GM12878 (cell line): ENCODE measurements around the gene NRAS. TPM values are rescaled to one million over a fixed set of nuclear protein-coding genes. Genes with fewer than 3 reads are reported as not detected.

Experiments
- ATAC-seq: fragments of 200-7000 bp; cut with Tn5 transposase; 3 replicates; pipeline ENCODE4 v1.9.1; 2020; ENCODE audit warnings: mild to moderate bottlenecking, moderate library complexity
- BruUV-seq: library from RNA; stranded (reverse); fragments of 400-500 nt; replicated peaks from 2 replicates; lab custom pipeline; 2021; lab: Mats Ljungman, UMichigan
- CTCF ChIA-PET: fragments of 300-600 bp; sonication (Branson Sonifier 250); formaldehyde crosslinking; extraction: SDS; loops from one replicate; lab custom pipeline; 2021; ENCODE audit warnings: inconsistent platforms; lab: Yijun Ruan, JAX
- POLR2A ChIA-PET: fragments of 350-600 bp; formaldehyde crosslinking; extraction: SDS; loops from one replicate; lab custom pipeline; 2021; ENCODE audit warnings: inconsistent platforms; lab: Charles Lee
- RAD21 ChIA-PET: fragments of 300-600 bp; sonication (Branson Sonifier 250); formaldehyde crosslinking; loops from one replicate; lab custom pipeline; 2023; ENCODE audit warnings: antibody characterized with exemption; ENCODE audit not compliant: unreplicated experiment; lab: Charles Lee
- SMC1A ChIA-PET: fragments of 300-600 bp; sonication (Branson Sonifier 250); formaldehyde crosslinking; loops from one replicate; lab custom pipeline; 2023; ENCODE audit not compliant: unreplicated experiment, uncharacterized antibody; lab: Charles Lee
- DNase-seq: peaks from one replicate; pipeline ENCODE4 v3.0.0-alpha.2; 2011; ENCODE audit warnings: low read depth, low spot score
- FAIRE-seq: peaks from 3 replicates; lab custom pipeline; 2011; peaks lifted over from hg19 to GRCh38; lab: Jason Lieb, UNC
- H2AFZ ChIP-seq: 2 replicates; pipeline ENCODE4 v1.6.0; 2011; ENCODE audit warnings: low read depth, low read length, control low read depth; ENCODE audit not compliant: control insufficient read depth
- H3K27ac ChIP-seq: 2 replicates; pipeline ENCODE4 v1.5.1; 2011; ENCODE audit warnings: control low read depth; ENCODE audit not compliant: control insufficient read depth, insufficient read depth
- H3K27me3 ChIP-seq, 2 experiments: replicated peaks in 1 of 2; 2 replicates each; pipeline versions ENCODE4 v1.6.0 to v1.6.1; 2011; ENCODE audit warnings: low read length in 1 of 2; ENCODE audit not compliant: control insufficient read depth in 2 of 2, insufficient read depth in 2 of 2
- H3K36me3 ChIP-seq, 2 experiments: 2 replicates each; pipeline ENCODE4 v1.5.1; 2011; ENCODE audit warnings: low read length in 1 of 2; ENCODE audit not compliant: control insufficient read depth in 2 of 2, insufficient read depth in 2 of 2
- H3K4me1 ChIP-seq: 2 replicates; pipeline ENCODE4 v1.6.1; 2011; ENCODE audit warnings: mild to moderate bottlenecking, low read length, moderate library complexity, mixed read lengths; ENCODE audit not compliant: control insufficient read depth, insufficient read depth
- H3K4me2 ChIP-seq: 2 replicates; pipeline ENCODE4 v1.6.0; 2011; ENCODE audit warnings: control low read depth; ENCODE audit not compliant: control insufficient read depth, insufficient read depth
- H3K4me3 ChIP-seq: fragments of 200-600 bp; sonication (generic); 2 replicates; pipeline ENCODE4 v1.5.1; 2016
- H3K79me2 ChIP-seq: 2 replicates; pipeline ENCODE4 v1.6.0; 2011; ENCODE audit warnings: low read length; ENCODE audit not compliant: control insufficient read depth, insufficient read depth
- H3K9ac ChIP-seq: 2 replicates; pipeline ENCODE4 v1.8.0; 2011; ENCODE audit warnings: low read length, control low read depth, mixed read lengths; ENCODE audit not compliant: control insufficient read depth, insufficient read depth
- H3K9me3 ChIP-seq: replicated peaks from 3 replicates; pipeline ENCODE4 v1.5.1; 2011; ENCODE audit warnings: mild to moderate bottlenecking, low read length; ENCODE audit not compliant: control insufficient read depth, insufficient read depth
- H4K20me1 ChIP-seq: 2 replicates; pipeline ENCODE4 v1.6.0; 2011; ENCODE audit not compliant: control insufficient read depth, insufficient read depth
- BCLAF1 ChIP-seq: fragments of 450-650 bp; IDR thresholded peaks from 2 replicates; pipeline ENCODE4 v1.6.1; 2017; ENCODE audit warnings: antibody characterized with exemption, mild to moderate bottlenecking, moderate library complexity
- CBFB ChIP-seq: IDR thresholded peaks from 2 replicates; pipeline ENCODE4 v1.6.1; 2016; ENCODE audit warnings: antibody characterized with exemption, low read depth
- CBX3 ChIP-seq: fragments of 200-600 bp; sonication (generic); IDR thresholded peaks from 2 replicates; pipeline ENCODE4 v1.6.1; 2016; ENCODE audit warnings: low read depth, borderline replicate concordance
- CBX5 ChIP-seq: sonication (generic); IDR thresholded peaks from 2 replicates; pipeline ENCODE4 v1.6.1; 2016; ENCODE audit warnings: low read depth, moderate library complexity, mild to moderate bottlenecking, inconsistent platforms
- MYC ChIP-seq: IDR thresholded peaks from 2 replicates; pipeline ENCODE4 v1.6.1; 2011; ENCODE audit warnings: mild to moderate bottlenecking, low read length, moderate library complexity, inconsistent platforms; ENCODE audit not compliant: insufficient read depth, insufficient replicate concordance, insufficient read length, severe bottlenecking
- STAT1 ChIP-seq: fragments of 450-650 bp; conservative IDR thresholded peaks from 2 replicates; pipeline ENCODE4 v1.6.1; 2014; ENCODE audit warnings: antibody characterized with exemption, mild to moderate bottlenecking
- TBL1XR1 ChIP-seq: IDR thresholded peaks from 2 replicates; pipeline ENCODE4 v1.6.1; 2012; ENCODE audit warnings: low read depth, low read length, improper control_type of control experiment
- WGBS: methylation state at CpG from one replicate; pipeline ENCODE4 v1.1.6; 2016; ENCODE audit warnings: low lambda C conversion rate; ENCODE audit not compliant: insufficient replicate concordance, insufficient coverage; ENCODE audit errors: missing lambda C conversion rate; 5-methylcytosine and 5-hydroxymethylcytosine counted together
- in situ Hi-C: fragments of 300-500 bp; cut with MboI; formaldehyde crosslinking; loops from 9 replicates; pipeline ENCODE4 v1.14.3; 2018; ENCODE audit warnings: mixed read lengths
- intact Hi-C: fragments of 100-400 bp; cut with micrococcal nuclease; formaldehyde crosslinking; loops from one replicate; pipeline ENCODE4 v1.14.2; 2022; ENCODE audit not compliant: unreplicated experiment
- polyA plus RNA-seq, 11 experiments: library from polyadenylated mRNA; depleted of rRNA in 4 of 11; unstranded in 6 of 11; stranded (reverse) in 5 of 11; fragments of >200 nt; fragmentation: Nextera tagmentation in 4 of 11; fragmentation: Illumina TruSeq in 1 of 11; extraction: Ambion mirVana in 4 of 11; extraction: Trizol in 1 of 11; gene quantifications; 1 replicate in 1 of 11; 2 replicates in 10 of 11; pipeline versions ENCODE4 v1.2.1 to v1.2.3, GENCODE V29; 2011 to 2016; ENCODE audit warnings: inconsistent platforms in 2 of 11, missing spikeins in 2 of 11, low read depth in 1 of 11
- total RNA-seq, 4 experiments: library from RNA; depleted of rRNA in 3 of 4; stranded (reverse); fragments of >200 nt in 3 of 4; fragmentation: Illumina TruSeq in 1 of 4; extraction: Trizol in 1 of 4; gene quantifications; 2 replicates each; pipeline versions ENCODE4 v1.2.1 to v1.2.3, GENCODE V29; 2013 to 2021
- TF ChIP-seq, protein P1 (sequence below): fragments of 450-650 bp; IDR thresholded peaks from 2 replicates; pipeline ENCODE4 v1.6.1; 2016; ENCODE audit warnings: mild to moderate bottlenecking

NRAS gene
- total and polyA plus RNA-seq, 10 of the 15 experiments (the other 5 are each of a cell fraction or from before 2014, with no cell fraction given): 31.7 to 73.2 (median 66.2) TPM

DNA sequence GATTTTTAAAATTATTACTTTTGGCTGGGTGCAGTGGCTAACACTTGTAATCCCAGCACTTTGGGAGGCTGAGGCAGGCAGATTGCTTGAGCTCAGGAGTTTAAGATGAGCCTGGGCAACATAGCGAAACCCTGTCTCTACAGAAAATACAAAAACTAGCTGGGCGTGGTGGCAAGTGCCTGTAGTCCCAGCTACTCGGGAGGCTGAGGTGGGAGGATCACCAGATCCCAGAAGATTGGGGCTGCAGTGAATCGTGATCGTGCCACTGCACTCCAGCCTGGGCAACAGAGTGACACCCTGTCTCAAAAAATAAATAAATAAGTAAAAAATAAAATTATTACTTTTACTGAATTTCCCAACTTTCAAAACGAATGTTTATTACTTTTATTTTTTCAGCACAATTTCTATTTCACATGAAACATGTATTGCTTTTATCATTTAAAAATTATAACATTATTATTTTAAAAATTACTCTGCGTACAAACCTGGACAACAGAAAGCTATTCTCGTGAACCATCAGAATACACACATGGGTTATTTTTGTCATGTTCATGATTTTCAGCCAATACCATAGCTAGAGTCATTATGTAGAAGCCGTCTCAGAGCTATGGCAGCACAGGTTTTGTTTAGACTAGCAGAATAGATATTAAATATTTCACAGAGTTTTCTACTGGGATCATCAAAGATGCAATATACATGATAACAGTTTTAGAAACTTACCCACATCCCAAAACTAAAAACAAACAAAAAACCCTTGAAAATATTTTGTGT, 21.8 kb downstream of the NRAS start:
- WGBS: 45% methylated on average over 9 of the region's 9 CpGs

More for the DNA sequence above, 21.8 kb downstream of the NRAS start:
- no TSS peak for BruUV-seq
- no peak overlapping the region for H3K4me2 ChIP-seq
- intact Hi-C loops (no loop called here), in situ Hi-C loops (no loop called here)
- DNase-seq (no peak), FAIRE-seq (no peak), ATAC-seq (no peak)
- no peak for TF ChIP-seq BCLAF1
- no peak for TF ChIP-seq STAT1
- TF ChIP-seq CBX3: no peak
- no peak for TF ChIP-seq CBFB
- TF ChIP-seq, protein P1, sequence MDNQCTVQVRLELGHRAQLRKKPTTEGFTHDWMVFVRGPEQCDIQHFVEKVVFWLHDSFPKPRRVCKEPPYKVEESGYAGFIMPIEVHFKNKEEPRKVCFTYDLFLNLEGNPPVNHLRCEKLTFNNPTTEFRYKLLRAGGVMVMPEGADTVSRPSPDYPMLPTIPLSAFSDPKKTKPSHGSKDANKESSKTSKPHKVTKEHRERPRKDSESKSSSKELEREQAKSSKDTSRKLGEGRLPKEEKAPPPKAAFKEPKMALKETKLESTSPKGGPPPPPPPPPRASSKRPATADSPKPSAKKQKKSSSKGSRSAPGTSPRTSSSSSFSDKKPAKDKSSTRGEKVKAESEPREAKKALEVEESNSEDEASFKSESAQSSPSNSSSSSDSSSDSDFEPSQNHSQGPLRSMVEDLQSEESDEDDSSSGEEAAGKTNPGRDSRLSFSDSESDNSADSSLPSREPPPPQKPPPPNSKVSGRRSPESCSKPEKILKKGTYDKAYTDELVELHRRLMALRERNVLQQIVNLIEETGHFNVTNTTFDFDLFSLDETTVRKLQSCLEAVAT: no peak
- TF ChIP-seq TBL1XR1: no peak
- TF ChIP-seq MYC: no peak
- no peak for TF ChIP-seq CBX5
- ChIA-PET SMC1A (interaction anchor here (0.7 to 1.0 kb wide), 2 partner anchors 16 to 20 kb away, joined by 4 read pairs; no protein-coding TSS in a partner anchor), CTCF (interaction anchor here (0.7 to 1.8 kb wide), 5 partner anchors 11 to 1712 kb away, joined by 3 to 4 read pairs (median 4); partner anchors contain the start of gene DENND2C), RAD21 (no interaction called here), POLR2A (no interaction called here)
- no peak overlapping the region for H3K9ac ChIP-seq
- no peaks in the 10 kb centered on the region for H3K9me3 ChIP-seq
- H3K4me1 ChIP-seq: no peaks in the 10 kb centered on the region
- H3K79me2 ChIP-seq: no peaks in the 10 kb centered on the region
- H3K4me3 ChIP-seq: no peak overlapping the region
- no peak overlapping the region for H2AFZ ChIP-seq
- no peak overlapping the region for H3K27ac ChIP-seq
- no peaks in the 10 kb centered on the region for H3K27me3 ChIP-seq
- no peaks in the 10 kb centered on the region for H4K20me1 ChIP-seq
- no peaks in the 10 kb centered on the region for H3K36me3 ChIP-seq
